PC-9 (cell line): ENCODE measurements around the gene OGN.

Source experiments
- CTCF ChIP-seq: fragments of 200-600 bp; sonication (generic); conservative IDR thresholded peaks from 2 replicates; pipeline ENCODE4 v1.6.1; 2017; ENCODE audit warnings: mixed run types, antibody characterized with exemption, mild to moderate bottlenecking, moderate library complexity
- EZH2 ChIP-seq: fragments of 200-600 bp; sonication (generic); IDR thresholded peaks from 2 replicates; pipeline ENCODE4 v1.8.0; 2017; ENCODE audit warnings: antibody characterized with exemption, low read depth

DNA sequence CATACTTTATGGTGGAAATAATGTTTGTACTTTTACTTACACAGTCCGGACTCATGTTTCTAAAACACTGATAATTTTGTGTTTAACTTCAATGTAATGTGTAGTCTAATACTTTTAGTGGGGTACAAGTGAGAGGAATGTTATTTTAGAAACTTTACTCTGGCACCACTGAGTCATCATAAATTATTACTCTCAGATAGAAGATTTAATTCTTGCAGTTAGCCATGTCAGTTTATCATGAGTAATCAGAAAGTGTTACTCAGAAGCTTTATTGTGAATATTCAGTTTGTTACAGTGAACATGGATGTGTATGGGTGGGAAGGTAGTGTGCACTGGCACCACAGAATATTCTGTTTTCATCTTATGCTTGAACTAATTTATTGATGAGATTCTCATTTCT, 20.0 kb downstream of the OGN start:
- TF ChIP-seq EZH2 (no peak), CTCF (no peak)
